HEK293 (cell line): ENCODE measurements around the gene CFAP46.

Experiments
- CTCF ChIA-PET: fragments of 350-600 bp; formaldehyde crosslinking; extraction: SDS; loops from one replicate; lab custom pipeline; 2021; ENCODE audit warnings: antibody characterized with exemption; lab: Yijun Ruan, JAX
- POLR2A ChIA-PET: fragments of 300-600 bp; formaldehyde crosslinking; extraction: SDS; loops from one replicate; lab custom pipeline; 2020; ENCODE audit warnings: antibody characterized with exemption, inconsistent platforms; lab: Yijun Ruan, JAX
- H3K27ac ChIP-seq: fragments of 200-500 bp; sonication (Bioruptor generic); 2 replicates; pipeline ENCODE4 v1.5.1; 2014; ENCODE audit warnings: low read depth, low read length, control low read depth, inconsistent platforms; ENCODE audit errors: extremely low read depth
- H3K36me3 ChIP-seq, 2 experiments: fragments of 200-500 bp in 1 of 2; sonication (Bioruptor generic) in 1 of 2; 1 replicate in 1 of 2; 2 replicates in 1 of 2; pipeline ENCODE4 v1.5.1; 2014 to 2017; ENCODE audit warnings: inconsistent platforms in 2 of 2, low read length in 2 of 2; ENCODE audit not compliant: control insufficient read depth in 2 of 2, insufficient read depth in 1 of 2
- H3K4me1 ChIP-seq: fragments of 200-500 bp; sonication (Bioruptor generic); 2 replicates; pipeline ENCODE4 v1.5.1; 2014; ENCODE audit warnings: mild to moderate bottlenecking, low read length, inconsistent platforms; ENCODE audit not compliant: control insufficient read depth, insufficient read depth
- H3K4me3 ChIP-seq: 2 replicates; pipeline ENCODE4 v1.5.1; 2011; ENCODE audit warnings: low read depth, mild to moderate bottlenecking, control low read depth, low read length, moderate library complexity
- H3K9me3 ChIP-seq: fragments of 200-500 bp; sonication (Bioruptor generic); 2 replicates; pipeline ENCODE4 v1.5.1; 2014; ENCODE audit warnings: low read depth, low read length, inconsistent platforms; ENCODE audit not compliant: control insufficient read depth, insufficient read depth
- GLI4 ChIP-seq: fragments of 450-650 bp; formaldehyde crosslinking; IDR thresholded peaks from 2 replicates; pipeline ENCODE4 v1.5.1; 2016; ENCODE audit warnings: missing biosample characterization, missing genetic modification characterization
- KLF8 ChIP-seq: fragments of 450-650 bp; formaldehyde crosslinking; IDR thresholded peaks from 2 replicates; pipeline ENCODE4 v1.5.1; 2016; ENCODE audit warnings: missing biosample characterization, missing genetic modification characterization
- MZF1 ChIP-seq: fragments of 450-650 bp; formaldehyde crosslinking; IDR thresholded peaks from 2 replicates; pipeline ENCODE4 v1.5.1; 2017; ENCODE audit warnings: missing biosample characterization, missing genetic modification characterization, borderline replicate concordance
- PRDM1 ChIP-seq: fragments of 450-650 bp; formaldehyde crosslinking; IDR thresholded peaks from 2 replicates; pipeline ENCODE4; 2016; ENCODE audit warnings: missing biosample characterization, missing genetic modification characterization
- SCRT2 ChIP-seq: fragments of 450-650 bp; formaldehyde crosslinking; IDR thresholded peaks from 2 replicates; pipeline ENCODE4 v1.5.1; 2016; ENCODE audit warnings: missing biosample characterization, missing genetic modification characterization
- SETDB1 ChIP-seq: IDR thresholded peaks from one replicate; pipeline ENCODE4 v1.6.1; 2017; ENCODE audit warnings: mild to moderate bottlenecking, low read length, moderate library complexity, mixed read lengths; ENCODE audit not compliant: insufficient read length
- SP2 ChIP-seq: fragments of 450-650 bp; formaldehyde crosslinking; IDR thresholded peaks from 2 replicates; pipeline ENCODE4 v1.5.1; 2016; ENCODE audit warnings: missing biosample characterization, missing genetic modification characterization
- TCF7L2 ChIP-seq: IDR thresholded peaks from 2 replicates; pipeline ENCODE4 v1.6.1; 2011; ENCODE audit warnings: low read depth, mild to moderate bottlenecking, inconsistent platforms, low read length, moderate library complexity, borderline replicate concordance
- WT1 ChIP-seq: fragments of 450-650 bp; formaldehyde crosslinking; IDR thresholded peaks from 2 replicates; pipeline ENCODE4 v1.5.1; 2016; ENCODE audit warnings: missing biosample characterization, missing genetic modification characterization
- ZBTB17 ChIP-seq: fragments of 450-650 bp; formaldehyde crosslinking; IDR thresholded peaks from 2 replicates; pipeline ENCODE4 v1.5.1; 2016; ENCODE audit warnings: missing biosample characterization, missing genetic modification characterization
- ZFP37 ChIP-seq: fragments of 450-650 bp; formaldehyde crosslinking; IDR thresholded peaks from 2 replicates; pipeline ENCODE4 v1.5.1; 2016; ENCODE audit warnings: missing biosample characterization, missing genetic modification characterization
- ZNF132 ChIP-seq: fragments of 450-650 bp; formaldehyde crosslinking; IDR thresholded peaks from 2 replicates; pipeline ENCODE4 v1.5.1; 2017; ENCODE audit warnings: missing biosample characterization, missing genetic modification characterization, borderline replicate concordance
- ZNF16 ChIP-seq: fragments of 450-650 bp; formaldehyde crosslinking; IDR thresholded peaks from 2 replicates; pipeline ENCODE4 v1.5.1; 2016; ENCODE audit warnings: low read depth, missing biosample characterization, missing genetic modification characterization
- ZNF174 ChIP-seq: fragments of 450-650 bp; formaldehyde crosslinking; IDR thresholded peaks from 2 replicates; pipeline ENCODE4 v1.5.0; 2017; ENCODE audit warnings: missing biosample characterization, mild to moderate bottlenecking, missing genetic modification characterization
- ZNF24 ChIP-seq: fragments of 450-650 bp; formaldehyde crosslinking; IDR thresholded peaks from 2 replicates; pipeline ENCODE4 v1.5.1; 2016; ENCODE audit warnings: missing biosample characterization, missing genetic modification characterization
- ZNF354C ChIP-seq: fragments of 450-650 bp; formaldehyde crosslinking; IDR thresholded peaks from 2 replicates; pipeline ENCODE4 v1.5.1; 2016; ENCODE audit warnings: missing biosample characterization, missing genetic modification characterization, low read depth, borderline replicate concordance
- ZNF404 ChIP-seq: fragments of 450-650 bp; formaldehyde crosslinking; IDR thresholded peaks from 2 replicates; pipeline ENCODE4 v1.5.1; 2017; ENCODE audit warnings: missing biosample characterization, missing genetic modification characterization
- ZNF426 ChIP-seq: fragments of 450-650 bp; formaldehyde crosslinking; IDR thresholded peaks from 2 replicates; pipeline ENCODE4 v1.5.1; 2017; ENCODE audit warnings: missing biosample characterization, missing genetic modification characterization, mild to moderate bottlenecking, inconsistent platforms, moderate library complexity
- ZNF548 ChIP-seq: fragments of 450-650 bp; formaldehyde crosslinking; IDR thresholded peaks from 2 replicates; pipeline ENCODE4 v1.5.1; 2016; ENCODE audit warnings: missing biosample characterization, missing genetic modification characterization
- ZNF560 ChIP-seq: fragments of 450-650 bp; formaldehyde crosslinking; IDR thresholded peaks from 2 replicates; pipeline ENCODE4 v1.5.1; 2017; ENCODE audit warnings: missing biosample characterization, missing genetic modification characterization, borderline replicate concordance
- ZNF571 ChIP-seq: fragments of 450-650 bp; formaldehyde crosslinking; IDR thresholded peaks from 2 replicates; pipeline ENCODE4 v1.5.0; 2017; ENCODE audit warnings: missing biosample characterization, missing genetic modification characterization
- ZNF596 ChIP-seq: fragments of 450-650 bp; IDR thresholded peaks from 2 replicates; pipeline ENCODE4 v1.5.0; 2018; ENCODE audit warnings: missing biosample characterization, mild to moderate bottlenecking, missing genetic modification characterization, moderate library complexity
- ZNF600 ChIP-seq: fragments of 450-650 bp; formaldehyde crosslinking; IDR thresholded peaks from 2 replicates; pipeline ENCODE4 v1.5.1; 2016; ENCODE audit warnings: missing biosample characterization, missing genetic modification characterization
- ZNF658 ChIP-seq: fragments of 450-650 bp; formaldehyde crosslinking; IDR thresholded peaks from 2 replicates; pipeline ENCODE4; 2016; ENCODE audit warnings: missing biosample characterization, missing genetic modification characterization
- ZNF843 ChIP-seq: fragments of 450-650 bp; formaldehyde crosslinking; IDR thresholded peaks from 2 replicates; pipeline ENCODE4 v1.5.1; 2016; ENCODE audit warnings: missing biosample characterization, missing genetic modification characterization
- TF ChIP-seq, protein P1 (sequence below): fragments of 450-650 bp; formaldehyde crosslinking; conservative IDR thresholded peaks from 2 replicates; pipeline ENCODE4 v1.5.1; 2016; ENCODE audit warnings: low read depth, missing biosample characterization, missing genetic modification characterization
- TF ChIP-seq, protein P2 (sequence below): fragments of 450-650 bp; formaldehyde crosslinking; IDR thresholded peaks from 2 replicates; pipeline ENCODE4 v1.5.1; 2017; ENCODE audit warnings: missing biosample characterization, mild to moderate bottlenecking, missing genetic modification characterization, moderate library complexity
- TF ChIP-seq, protein P3 (sequence below): fragments of 450-650 bp; formaldehyde crosslinking; IDR thresholded peaks from 2 replicates; pipeline ENCODE4 v1.5.0; 2017; ENCODE audit warnings: missing biosample characterization, missing genetic modification characterization, borderline replicate concordance
- TF ChIP-seq, protein P4 (sequence below): fragments of 450-650 bp; formaldehyde crosslinking; IDR thresholded peaks from 2 replicates; pipeline ENCODE4 v1.5.1; 2017; ENCODE audit warnings: missing biosample characterization, missing genetic modification characterization

CFAP46 gene

DNA sequence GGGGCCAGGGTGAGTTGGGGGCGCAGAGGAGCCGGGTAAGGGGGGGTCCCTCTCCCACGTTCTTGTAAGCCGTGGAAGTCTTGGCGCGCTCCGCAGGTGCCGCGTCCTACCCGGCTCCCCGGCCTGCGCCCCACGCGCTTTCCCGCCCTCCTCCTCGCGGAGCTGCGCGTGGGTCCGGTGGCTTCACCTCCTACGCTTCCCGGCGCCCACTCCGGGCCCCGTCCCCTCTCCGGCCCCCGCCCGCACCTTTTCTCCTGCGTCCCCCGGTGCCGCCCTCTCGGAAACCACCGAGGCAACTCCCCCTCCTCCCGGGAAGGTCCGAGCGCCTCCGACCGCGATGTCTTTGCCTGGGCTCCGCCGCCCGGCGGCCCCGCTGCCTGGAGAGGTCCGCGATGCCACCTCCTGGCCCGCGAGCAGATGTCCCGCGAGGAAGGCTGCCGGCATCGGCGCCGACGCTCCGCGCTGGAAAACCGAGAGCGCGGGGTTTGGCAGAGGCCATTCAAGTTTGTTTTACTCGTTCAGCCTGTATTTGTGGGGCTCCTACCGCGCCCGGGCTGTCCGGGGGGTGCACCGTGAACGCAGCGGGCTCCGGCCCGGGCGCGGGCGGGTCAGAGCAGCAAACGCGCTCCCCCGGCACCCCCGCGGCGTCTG lies 154.1 kb downstream of the CFAP46 start:
- no peaks in the 10 kb centered on the region for H3K9me3 ChIP-seq
- H3K27ac ChIP-seq = no peak overlapping the region
- POLR2A ChIA-PET = no interaction called here
- CTCF ChIA-PET = interaction anchor here (0.7 kb wide), 1 partner anchor 18 kb away, joined by 3 read pairs; no protein-coding TSS in a partner anchor
- H3K36me3 ChIP-seq = no peaks in the 10 kb centered on the region
- H3K4me3 ChIP-seq = no peak overlapping the region
- H3K4me1 ChIP-seq = peaks cover 3% of the 10 kb centered on the region
- TF ChIP-seq ZNF132 = no peak
- TF ChIP-seq ZNF843 (tag by site-specific recombination) = no peak
- TF ChIP-seq, protein P1, sequence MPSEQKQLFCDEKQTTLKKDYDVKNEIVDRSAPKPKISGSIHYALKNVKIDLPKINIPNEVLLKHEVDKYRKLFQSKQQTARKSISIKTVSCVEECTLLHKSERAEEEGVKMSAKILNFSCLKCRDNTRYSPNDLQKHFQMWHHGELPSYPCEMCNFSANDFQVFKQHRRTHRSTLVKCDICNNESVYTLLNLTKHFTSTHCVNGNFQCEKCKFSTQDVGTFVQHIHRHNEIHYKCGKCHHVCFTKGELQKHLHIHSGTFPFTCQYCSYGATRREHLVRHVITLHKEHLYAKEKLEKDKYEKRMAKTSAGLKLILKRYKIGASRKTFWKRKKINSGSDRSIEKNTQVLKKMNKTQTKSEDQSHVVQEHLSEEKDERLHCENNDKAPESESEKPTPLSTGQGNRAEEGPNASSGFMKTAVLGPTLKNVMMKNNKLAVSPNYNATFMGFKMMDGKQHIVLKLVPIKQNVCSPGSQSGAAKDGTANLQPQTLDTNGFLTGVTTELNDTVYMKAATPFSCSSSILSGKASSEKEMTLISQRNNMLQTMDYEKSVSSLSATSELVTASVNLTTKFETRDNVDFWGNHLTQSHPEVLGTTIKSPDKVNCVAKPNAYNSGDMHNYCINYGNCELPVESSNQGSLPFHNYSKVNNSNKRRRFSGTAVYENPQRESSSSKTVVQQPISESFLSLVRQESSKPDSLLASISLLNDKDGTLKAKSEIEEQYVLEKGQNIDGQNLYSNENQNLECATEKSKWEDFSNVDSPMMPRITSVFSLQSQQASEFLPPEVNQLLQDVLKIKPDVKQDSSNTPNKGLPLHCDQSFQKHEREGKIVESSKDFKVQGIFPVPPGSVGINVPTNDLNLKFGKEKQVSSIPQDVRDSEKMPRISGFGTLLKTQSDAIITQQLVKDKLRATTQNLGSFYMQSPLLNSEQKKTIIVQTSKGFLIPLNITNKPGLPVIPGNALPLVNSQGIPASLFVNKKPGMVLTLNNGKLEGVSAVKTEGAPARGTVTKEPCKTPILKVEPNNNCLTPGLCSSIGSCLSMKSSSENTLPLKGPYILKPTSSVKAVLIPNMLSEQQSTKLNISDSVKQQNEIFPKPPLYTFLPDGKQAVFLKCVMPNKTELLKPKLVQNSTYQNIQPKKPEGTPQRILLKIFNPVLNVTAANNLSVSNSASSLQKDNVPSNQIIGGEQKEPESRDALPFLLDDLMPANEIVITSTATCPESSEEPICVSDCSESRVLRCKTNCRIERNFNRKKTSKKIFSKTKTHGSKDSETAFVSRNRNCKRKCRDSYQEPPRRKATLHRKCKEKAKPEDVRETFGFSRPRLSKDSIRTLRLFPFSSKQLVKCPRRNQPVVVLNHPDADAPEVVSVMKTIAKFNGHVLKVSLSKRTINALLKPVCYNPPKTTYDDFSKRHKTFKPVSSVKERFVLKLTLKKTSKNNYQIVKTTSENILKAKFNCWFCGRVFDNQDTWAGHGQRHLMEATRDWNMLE (tag by site-specific recombination) = no peak
- no peak for TF ChIP-seq ZNF16 (tag by site-specific recombination)
- TF ChIP-seq TCF7L2 = no peak
- TF ChIP-seq WT1 (tag by site-specific recombination) = no peak
- TF ChIP-seq ZBTB17 (tag by site-specific recombination) = 0 out of 2 replicates have a peak, but pooled peaks have one; percentile 28
- no peak for TF ChIP-seq SETDB1
- no peak for TF ChIP-seq ZNF596 (tag by site-specific recombination)
- no peak for TF ChIP-seq ZNF658 (tag by site-specific recombination)
- TF ChIP-seq ZNF354C (tag by site-specific recombination) = no peak
- TF ChIP-seq GLI4 (tag by site-specific recombination) = 0 out of 2 replicates have a peak, but pooled peaks have one; percentile 36
- 0 out of 2 replicates have a peak, but pooled peaks have one; percentile 8 for TF ChIP-seq ZNF600 (tag by site-specific recombination)
- no peak for TF ChIP-seq PRDM1
- TF ChIP-seq MZF1 = no peak
- TF ChIP-seq SCRT2 = peak; percentile 22; the same call in 1 of the 2 replicates
- TF ChIP-seq ZNF24 (tag by site-specific recombination) = no peak
- TF ChIP-seq KLF8 = peak; percentile 10; the same call in 1 of the 2 replicates
- 0 out of 2 replicates have a peak, but pooled peaks have one; percentile 31 for TF ChIP-seq ZNF560
- no peak for TF ChIP-seq ZNF426 (tag by site-specific recombination)
- no peak for TF ChIP-seq ZNF404 (tag by site-specific recombination)
- TF ChIP-seq SP2 (tag by site-specific recombination) = peak; percentile 14; the same call in 1 of the 2 replicates
- TF ChIP-seq, protein P2, sequence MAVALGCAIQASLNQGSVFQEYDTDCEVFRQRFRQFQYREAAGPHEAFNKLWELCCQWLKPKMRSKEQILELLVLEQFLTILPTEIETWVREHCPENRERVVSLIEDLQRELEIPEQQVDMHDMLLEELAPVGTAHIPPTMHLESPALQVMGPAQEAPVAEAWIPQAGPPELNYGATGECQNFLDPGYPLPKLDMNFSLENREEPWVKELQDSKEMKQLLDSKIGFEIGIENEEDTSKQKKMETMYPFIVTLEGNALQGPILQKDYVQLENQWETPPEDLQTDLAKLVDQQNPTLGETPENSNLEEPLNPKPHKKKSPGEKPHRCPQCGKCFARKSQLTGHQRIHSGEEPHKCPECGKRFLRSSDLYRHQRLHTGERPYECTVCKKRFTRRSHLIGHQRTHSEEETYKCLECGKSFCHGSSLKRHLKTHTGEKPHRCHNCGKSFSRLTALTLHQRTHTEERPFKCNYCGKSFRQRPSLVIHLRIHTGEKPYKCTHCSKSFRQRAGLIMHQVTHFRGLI (tag by site-specific recombination) = no peak
- TF ChIP-seq, protein P3, sequence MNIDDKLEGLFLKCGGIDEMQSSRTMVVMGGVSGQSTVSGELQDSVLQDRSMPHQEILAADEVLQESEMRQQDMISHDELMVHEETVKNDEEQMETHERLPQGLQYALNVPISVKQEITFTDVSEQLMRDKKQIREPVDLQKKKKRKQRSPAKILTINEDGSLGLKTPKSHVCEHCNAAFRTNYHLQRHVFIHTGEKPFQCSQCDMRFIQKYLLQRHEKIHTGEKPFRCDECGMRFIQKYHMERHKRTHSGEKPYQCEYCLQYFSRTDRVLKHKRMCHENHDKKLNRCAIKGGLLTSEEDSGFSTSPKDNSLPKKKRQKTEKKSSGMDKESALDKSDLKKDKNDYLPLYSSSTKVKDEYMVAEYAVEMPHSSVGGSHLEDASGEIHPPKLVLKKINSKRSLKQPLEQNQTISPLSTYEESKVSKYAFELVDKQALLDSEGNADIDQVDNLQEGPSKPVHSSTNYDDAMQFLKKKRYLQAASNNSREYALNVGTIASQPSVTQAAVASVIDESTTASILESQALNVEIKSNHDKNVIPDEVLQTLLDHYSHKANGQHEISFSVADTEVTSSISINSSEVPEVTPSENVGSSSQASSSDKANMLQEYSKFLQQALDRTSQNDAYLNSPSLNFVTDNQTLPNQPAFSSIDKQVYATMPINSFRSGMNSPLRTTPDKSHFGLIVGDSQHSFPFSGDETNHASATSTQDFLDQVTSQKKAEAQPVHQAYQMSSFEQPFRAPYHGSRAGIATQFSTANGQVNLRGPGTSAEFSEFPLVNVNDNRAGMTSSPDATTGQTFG (tag by site-specific recombination) = no peak
- no peak for TF ChIP-seq ZFP37 (tag by site-specific recombination)
- no peak for TF ChIP-seq ZNF571 (tag by site-specific recombination)
- TF ChIP-seq ZNF174 = no peak
- TF ChIP-seq, protein P4, sequence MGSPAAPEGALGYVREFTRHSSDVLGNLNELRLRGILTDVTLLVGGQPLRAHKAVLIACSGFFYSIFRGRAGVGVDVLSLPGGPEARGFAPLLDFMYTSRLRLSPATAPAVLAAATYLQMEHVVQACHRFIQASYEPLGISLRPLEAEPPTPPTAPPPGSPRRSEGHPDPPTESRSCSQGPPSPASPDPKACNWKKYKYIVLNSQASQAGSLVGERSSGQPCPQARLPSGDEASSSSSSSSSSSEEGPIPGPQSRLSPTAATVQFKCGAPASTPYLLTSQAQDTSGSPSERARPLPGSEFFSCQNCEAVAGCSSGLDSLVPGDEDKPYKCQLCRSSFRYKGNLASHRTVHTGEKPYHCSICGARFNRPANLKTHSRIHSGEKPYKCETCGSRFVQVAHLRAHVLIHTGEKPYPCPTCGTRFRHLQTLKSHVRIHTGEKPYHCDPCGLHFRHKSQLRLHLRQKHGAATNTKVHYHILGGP (tag by site-specific recombination) = no peak
- no peak for TF ChIP-seq ZNF548 (tag by site-specific recombination)
